Measurements from ENCODE around the gene DNMT1.

DNA sequence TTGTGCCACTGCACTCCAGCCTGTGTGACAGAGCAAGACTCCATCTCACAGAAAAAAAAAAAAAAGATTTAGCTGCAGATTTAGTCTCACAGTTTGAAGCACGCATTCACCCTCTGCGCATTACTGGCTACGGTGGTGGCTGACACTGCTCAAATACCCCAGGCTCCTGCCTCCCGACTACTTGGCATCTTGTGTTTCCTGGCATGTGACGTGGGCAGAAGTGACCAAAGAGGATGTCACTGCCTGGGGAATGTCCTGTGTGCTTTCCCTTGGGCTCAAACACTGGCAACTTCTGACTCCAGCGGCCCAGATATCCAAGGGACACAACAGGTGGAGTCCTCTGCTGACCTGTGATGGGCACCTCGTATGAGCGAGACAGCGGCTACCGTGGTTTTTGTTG lies 50.4 kb downstream of the DNMT1 start:
- TF ChIP-seq, protein P1, sequence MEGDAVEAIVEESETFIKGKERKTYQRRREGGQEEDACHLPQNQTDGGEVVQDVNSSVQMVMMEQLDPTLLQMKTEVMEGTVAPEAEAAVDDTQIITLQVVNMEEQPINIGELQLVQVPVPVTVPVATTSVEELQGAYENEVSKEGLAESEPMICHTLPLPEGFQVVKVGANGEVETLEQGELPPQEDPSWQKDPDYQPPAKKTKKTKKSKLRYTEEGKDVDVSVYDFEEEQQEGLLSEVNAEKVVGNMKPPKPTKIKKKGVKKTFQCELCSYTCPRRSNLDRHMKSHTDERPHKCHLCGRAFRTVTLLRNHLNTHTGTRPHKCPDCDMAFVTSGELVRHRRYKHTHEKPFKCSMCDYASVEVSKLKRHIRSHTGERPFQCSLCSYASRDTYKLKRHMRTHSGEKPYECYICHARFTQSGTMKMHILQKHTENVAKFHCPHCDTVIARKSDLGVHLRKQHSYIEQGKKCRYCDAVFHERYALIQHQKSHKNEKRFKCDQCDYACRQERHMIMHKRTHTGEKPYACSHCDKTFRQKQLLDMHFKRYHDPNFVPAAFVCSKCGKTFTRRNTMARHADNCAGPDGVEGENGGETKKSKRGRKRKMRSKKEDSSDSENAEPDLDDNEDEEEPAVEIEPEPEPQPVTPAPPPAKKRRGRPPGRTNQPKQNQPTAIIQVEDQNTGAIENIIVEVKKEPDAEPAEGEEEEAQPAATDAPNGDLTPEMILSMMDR (conservative IDR thresholded peaks at IDR 0.05; ENCODE audit: low read depth, low read length): no peak
- TF ChIP-seq EZH2 (IDR thresholded peaks at IDR 0.05; ENCODE audit: borderline replicate concordance, low read depth, low read length, poor library complexity, severe bottlenecking): no peak

All from A673 (cell line).